Measurements from ENCODE around the gene CACNA1E. TPM values are rescaled to one million over a fixed set of nuclear protein-coding genes. Genes with fewer than 3 reads are reported as not detected.
A peak's percentile ranks its signal among the peaks of the same experiment; 100 is the strongest.

CACNA1E gene
- total RNA-seq, 1 experiment from 2014 or later, result 0.05 TPM

- no peak overlapping the region for H3K4me3 Mint-ChIP-seq (ENCODE audit: unreplicated experiment)
- intact Hi-C loops (cut with micrococcal nuclease), result no loop called here
- no peaks in the 10 kb centered on the region for H3K9me3 Mint-ChIP-seq (ENCODE audit: unreplicated experiment)
- peaks cover 5% of the 10 kb centered on the region for H3K4me1 Mint-ChIP-seq (ENCODE audit: insufficient read depth, unreplicated experiment)
- ChIA-PET POLR2A (interaction anchor here (4.1 kb wide), 1 partner anchor 10 kb away, joined by 25 read pairs; no protein-coding TSS in a partner anchor), CTCF (no interaction called here)
- TF ChIP-seq CTCF (IDR thresholded peaks at IDR 0.05; ENCODE audit: unreplicated experiment), result no peak
- BruUV-seq (replicated peaks), result no TSS peak
- no peaks in the 10 kb centered on the region for H3K27me3 Mint-ChIP-seq (ENCODE audit: insufficient read depth, unreplicated experiment)
- no peak for DNase-seq (ENCODE audit: unreplicated experiment)
- no peak overlapping the region for H3K27ac Mint-ChIP-seq (ENCODE audit: low read depth, unreplicated experiment)
- H3K36me3 Mint-ChIP-seq (ENCODE audit: insufficient read depth, unreplicated experiment), result no peaks in the 10 kb centered on the region
These were observed 294.0 kb downstream of the CACNA1E start for GRCh38 chr1:181777286-181777685.

- BruUV-seq (replicated peaks), result no TSS peak
- Mint-ChIP-seq H3K4me1 (ENCODE audit: insufficient read depth, unreplicated experiment) (peaks cover 5% of the 10 kb centered on the region), H3K27me3 (ENCODE audit: insufficient read depth, unreplicated experiment) (no peaks in the 10 kb centered on the region), H3K27ac (ENCODE audit: low read depth, unreplicated experiment) (no peak overlapping the region), H3K9me3 (ENCODE audit: unreplicated experiment) (no peaks in the 10 kb centered on the region), H3K36me3 (ENCODE audit: insufficient read depth, unreplicated experiment) (no peaks in the 10 kb centered on the region), H3K4me3 (ENCODE audit: unreplicated experiment) (no peak overlapping the region)
- peak; percentile 59 for DNase-seq (ENCODE audit: unreplicated experiment)
- TF ChIP-seq CTCF (IDR thresholded peaks at IDR 0.05; ENCODE audit: unreplicated experiment), result no peak
- CTCF ChIA-PET, result no interaction called here
- POLR2A ChIA-PET, result interaction anchor here (0.6 to 4.1 kb wide), 3 partner anchors 11 to 246 kb away, joined by 3 to 25 read pairs (median 3); no protein-coding TSS in a partner anchor
- intact Hi-C loops (cut with micrococcal nuclease), result no loop called here
These were observed 294.5 kb downstream of the CACNA1E start for GRCh38 chr1:181777812-181778211.

DNA sequence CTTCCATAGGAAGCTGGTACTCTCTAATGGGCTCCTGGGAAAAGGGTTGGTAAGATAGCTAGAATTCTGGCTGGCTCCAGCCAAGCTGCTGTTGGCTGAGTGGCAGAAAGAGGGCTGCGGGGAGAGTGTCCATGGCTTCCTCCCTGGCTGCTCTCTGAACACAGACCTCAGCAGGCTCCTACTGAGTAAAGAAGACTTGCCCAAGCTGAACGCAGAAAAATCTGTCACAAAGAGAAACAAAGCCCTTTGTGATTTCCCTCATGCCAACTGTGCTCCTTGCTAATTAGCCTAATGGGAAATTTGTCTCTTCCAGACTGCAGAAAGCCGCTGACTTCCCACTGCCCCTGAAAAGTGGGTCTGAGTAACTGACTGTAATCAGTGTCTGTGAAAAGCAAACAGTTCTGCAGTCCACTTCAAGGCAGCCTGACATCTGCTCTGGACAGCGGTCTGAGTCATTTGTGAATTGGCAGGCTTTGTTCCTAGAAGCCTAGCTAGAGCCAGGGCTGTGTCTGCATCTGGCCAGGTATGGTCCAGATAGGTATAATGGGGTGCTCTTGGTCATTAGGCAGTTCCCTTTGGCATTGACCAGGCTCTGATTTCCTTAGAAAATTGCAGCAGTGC is 295.4 kb downstream of the CACNA1E start:
- Mint-ChIP-seq H3K4me1 (ENCODE audit: insufficient read depth, unreplicated experiment) (peaks cover 5% of the 10 kb centered on the region), H3K27ac (ENCODE audit: low read depth, unreplicated experiment) (no peak overlapping the region), H3K36me3 (ENCODE audit: insufficient read depth, unreplicated experiment) (no peaks in the 10 kb centered on the region), H3K4me3 (ENCODE audit: unreplicated experiment) (no peak overlapping the region), H3K27me3 (ENCODE audit: insufficient read depth, unreplicated experiment) (no peaks in the 10 kb centered on the region), H3K9me3 (ENCODE audit: unreplicated experiment) (no peaks in the 10 kb centered on the region)
- no peak for TF ChIP-seq CTCF (IDR thresholded peaks at IDR 0.05; ENCODE audit: unreplicated experiment)
- intact Hi-C loops (cut with micrococcal nuclease), result no loop called here
- ChIA-PET POLR2A (interaction anchor here (0.5 to 4.1 kb wide), 3 partner anchors 10 to 1855 kb away, joined by 3 to 25 read pairs (median 4); no protein-coding TSS in a partner anchor), CTCF (interaction anchor here (0.6 kb wide), 1 partner anchor 19 kb away, joined by 3 read pairs; no protein-coding TSS in a partner anchor)
- BruUV-seq (replicated peaks), result no TSS peak
- peak; percentile 49 for DNase-seq (ENCODE audit: unreplicated experiment)

GRCh38 chr1:181779343-181779742 is 296.0 kb downstream of the CACNA1E start:
- CTCF ChIA-PET, result interaction anchor here (0.6 kb wide), 1 partner anchor 20 kb away, joined by 3 read pairs; no protein-coding TSS in a partner anchor
- BruUV-seq (replicated peaks), result no TSS peak
- no peak for TF ChIP-seq CTCF (IDR thresholded peaks at IDR 0.05; ENCODE audit: unreplicated experiment)
- no peak for DNase-seq (ENCODE audit: unreplicated experiment)
- Mint-ChIP-seq H3K4me1 (ENCODE audit: insufficient read depth, unreplicated experiment) (peaks cover 5% of the 10 kb centered on the region), H3K4me3 (ENCODE audit: unreplicated experiment) (no peak overlapping the region), H3K9me3 (ENCODE audit: unreplicated experiment) (no peaks in the 10 kb centered on the region), H3K27ac (ENCODE audit: low read depth, unreplicated experiment) (no peak overlapping the region), H3K36me3 (ENCODE audit: insufficient read depth, unreplicated experiment) (no peaks in the 10 kb centered on the region), H3K27me3 (ENCODE audit: insufficient read depth, unreplicated experiment) (no peaks in the 10 kb centered on the region)
- POLR2A ChIA-PET, result interaction anchor here (1.4 to 4.1 kb wide), 2 partner anchors 10 to 12 kb away, joined by 4 to 25 read pairs; no protein-coding TSS in a partner anchor
- intact Hi-C loops (cut with micrococcal nuclease), result no loop called here

Measured in MCF 10A (cell line).